ENCODE data around the gene PGM2. TPM values are rescaled to one million over a fixed set of nuclear protein-coding genes. Genes with fewer than 3 reads are reported as not detected.
A peak's percentile ranks its signal among the peaks of the same experiment; 100 is the strongest.
"Not testable (repeated sequence)": the region's sequence is repeated elsewhere in the genome, so short reads cannot be mapped to it uniquely, and the experiment has no call there.

PGM2 gene
- total RNA-seq, 1 donor from 2014 or later = 62.6 TPM

GRCh38 chr4:37818752-37819151 lies 7.7 kb upstream of the PGM2 start:
- DNase-seq (ENCODE audit: low spot score) = no peak

GRCh38 chr4:37820458-37820857 lies 6.0 kb upstream of the PGM2 start:
- DNase-seq (ENCODE audit: low spot score) = not testable (repeated sequence)

GRCh38 chr4:37821953-37822605 lies 4.4 kb upstream of the PGM2 start:
- no peak for DNase-seq (ENCODE audit: low spot score)

GRCh38 chr4:37825501-37825900 lies 985 bp upstream of the PGM2 start:
- not testable (repeated sequence) for DNase-seq (ENCODE audit: low spot score)

GRCh38 chr4:37825968-37826294 lies 555 bp upstream of the PGM2 start:
- DNase-seq (ENCODE audit: low spot score) = no peak

- peak; percentile 53 for DNase-seq (ENCODE audit: low spot score)
Observed at GRCh38 chr4:37827030-37827685, 672 bp downstream of the PGM2 start.

- DNase-seq (ENCODE audit: low spot score) = no peak
Observed at GRCh38 chr4:37827802-37828321, 1.4 kb downstream of the PGM2 start.

GRCh38 chr4:37828843-37829242 lies 2.4 kb downstream of the PGM2 start:
- DNase-seq (ENCODE audit: low spot score) = no peak

GRCh38 chr4:37830640-37831039 lies 4.2 kb downstream of the PGM2 start:
- no peak for DNase-seq (ENCODE audit: low spot score)

- no peak for DNase-seq (ENCODE audit: low spot score)
Observed at GRCh38 chr4:37835031-37835430, 8.5 kb downstream of the PGM2 start.

- DNase-seq (ENCODE audit: low spot score) = no peak
Observed at GRCh38 chr4:37835806-37836205, 9.3 kb downstream of the PGM2 start.

GRCh38 chr4:37836274-37836673 lies 9.8 kb downstream of the PGM2 start:
- DNase-seq (ENCODE audit: low spot score) = no peak

GRCh38 chr4:37836838-37837440 lies 10.5 kb downstream of the PGM2 start:
- DNase-seq (ENCODE audit: low spot score) = no peak

GRCh38 chr4:37837446-37837845 lies 11.0 kb downstream of the PGM2 start:
- no peak for DNase-seq (ENCODE audit: low spot score)

GRCh38 chr4:37839426-37839825 lies 12.9 kb downstream of the PGM2 start:
- DNase-seq (ENCODE audit: low spot score) = no peak

GRCh38 chr4:37844204-37844603 lies 17.7 kb downstream of the PGM2 start:
- DNase-seq (ENCODE audit: low spot score) = no peak

GRCh38 chr4:37845201-37845600 lies 18.7 kb downstream of the PGM2 start:
- no peak for DNase-seq (ENCODE audit: low spot score)

GRCh38 chr4:37847311-37847884 lies 20.9 kb downstream of the PGM2 start:
- no peak for DNase-seq (ENCODE audit: low spot score)

GRCh38 chr4:37852376-37852775 lies 25.9 kb downstream of the PGM2 start:
- DNase-seq (ENCODE audit: low spot score) = no peak

GRCh38 chr4:37858112-37858511 lies 31.6 kb downstream of the PGM2 start:
- no peak for DNase-seq (ENCODE audit: low spot score)

- DNase-seq (ENCODE audit: low spot score) = no peak
Observed at GRCh38 chr4:37858872-37859271, 32.4 kb downstream of the PGM2 start.

GRCh38 chr4:37860266-37860665 lies 33.8 kb downstream of the PGM2 start:
- no peak for DNase-seq (ENCODE audit: low spot score)

GRCh38 chr4:37862961-37863360 lies 36.5 kb downstream of the PGM2 start:
- DNase-seq (ENCODE audit: low spot score) = no peak
